GM12801 (cell line): ENCODE results near the gene C6orf52.

Experiments used
- CTCF ChIP-seq: IDR thresholded peaks from one replicate; pipeline ENCODE4 v1.5.1; 2011; ENCODE audit warnings: control low read depth; ENCODE audit not compliant: insufficient read length; ENCODE audit errors: extremely low read depth

C6orf52 gene

DNA sequence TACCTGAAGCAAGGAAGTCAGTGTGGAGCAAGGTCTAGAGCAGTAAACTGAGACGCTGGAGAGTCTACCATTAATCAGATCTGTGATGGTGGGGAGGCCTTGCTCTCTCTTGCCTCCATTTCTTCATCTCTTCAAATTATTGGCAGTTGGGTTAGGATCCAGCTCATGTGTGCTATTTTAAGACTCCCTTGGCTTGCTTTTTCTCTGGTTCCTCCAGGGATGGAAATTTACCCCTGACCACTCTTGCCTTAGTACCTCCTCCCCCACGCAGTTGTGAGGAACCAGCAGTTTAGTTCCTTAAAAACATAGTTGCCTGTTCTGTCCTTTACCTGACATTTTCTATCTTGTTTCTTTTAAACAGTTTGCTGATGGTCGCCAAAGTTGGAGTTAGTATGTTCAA is 35.8 kb upstream of the C6orf52 start:
- TF ChIP-seq CTCF, result no peak

GRCh38 chr6:10725716-10726115 is 31.3 kb upstream of the C6orf52 start:
- TF ChIP-seq CTCF, result no peak

DNA sequence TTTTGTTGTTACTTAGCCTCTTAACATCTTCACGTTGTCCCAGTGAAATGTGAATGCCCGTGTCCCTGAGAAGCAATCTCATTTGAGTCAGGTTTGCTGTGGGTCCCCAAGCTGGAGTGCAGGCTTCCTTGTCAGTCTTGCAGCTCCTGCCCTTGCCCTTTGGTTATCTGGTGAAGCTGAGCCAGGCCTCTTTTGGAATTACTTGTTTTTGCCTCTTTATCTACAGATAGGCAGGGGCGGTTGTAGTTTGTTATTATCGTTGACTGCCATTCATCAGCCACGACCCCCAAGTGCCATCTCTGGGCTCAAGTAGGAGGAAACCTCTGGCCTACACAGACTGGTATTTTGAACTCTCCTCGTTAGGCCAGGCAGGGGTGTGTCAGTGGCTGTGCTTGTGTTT is 30.6 kb upstream of the C6orf52 start:
- no peak for TF ChIP-seq CTCF

DNA sequence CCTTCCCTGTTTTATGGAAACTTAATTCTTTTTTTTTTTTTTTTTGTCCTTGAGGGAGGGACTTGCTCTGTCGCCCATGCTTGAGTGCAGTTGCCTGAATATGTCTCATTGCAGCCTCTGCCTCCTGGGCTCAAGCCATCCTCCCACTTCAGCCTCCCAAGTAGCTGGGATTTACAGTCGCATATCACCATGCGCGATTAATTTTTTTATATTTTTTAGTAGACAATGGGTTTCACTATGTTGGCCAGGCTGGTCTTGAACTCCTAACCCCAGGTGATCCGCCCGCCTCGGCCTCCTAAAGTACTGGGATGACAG is 29.1 kb upstream of the C6orf52 start:
- TF ChIP-seq CTCF, result no peak

DNA sequence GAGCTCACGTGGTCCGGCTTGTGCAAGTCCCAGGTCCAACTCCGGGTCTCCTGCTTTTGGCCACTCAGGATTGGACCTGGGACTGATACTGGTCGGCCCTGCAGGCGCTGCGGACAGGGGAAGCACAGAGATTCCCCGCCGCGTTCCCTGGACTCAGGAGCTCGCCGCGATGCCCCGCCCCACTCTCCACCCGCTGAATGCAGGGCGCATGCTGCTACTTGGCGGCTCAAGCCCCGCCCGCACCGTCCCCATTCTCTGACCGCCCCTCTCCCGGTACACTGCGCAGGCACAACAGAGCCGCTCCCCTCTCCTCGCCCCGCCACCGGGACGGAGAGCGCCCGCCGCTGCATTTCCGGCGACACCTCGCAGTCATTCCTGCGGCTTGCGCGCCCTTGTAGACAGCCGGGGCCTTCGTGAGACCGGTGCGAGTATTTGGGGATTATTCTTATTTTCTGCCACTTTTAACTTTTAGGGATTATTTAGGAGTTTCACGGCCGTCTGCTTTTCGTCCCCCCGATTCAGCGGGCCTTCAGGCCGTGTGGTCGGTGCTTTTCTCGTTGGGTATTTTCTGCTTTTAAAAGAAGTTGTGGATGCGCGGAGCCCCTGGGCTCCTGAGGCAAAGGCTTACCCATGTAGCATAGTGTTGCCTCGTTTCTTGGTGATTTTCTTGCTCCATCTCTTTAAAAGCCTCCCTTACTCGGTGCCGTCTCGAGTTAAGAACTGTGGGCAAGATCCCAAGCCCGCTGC is 28.6 kb upstream of the C6orf52 start, which contains the start of gene TMEM14C:
Gene TMEM14C, plus strand, starts transcription at position 251 of the 747 bp plus-strand sequence. CDS start 1,544 bp downstream, outside the sequence.
- TF ChIP-seq CTCF, result no peak

DNA sequence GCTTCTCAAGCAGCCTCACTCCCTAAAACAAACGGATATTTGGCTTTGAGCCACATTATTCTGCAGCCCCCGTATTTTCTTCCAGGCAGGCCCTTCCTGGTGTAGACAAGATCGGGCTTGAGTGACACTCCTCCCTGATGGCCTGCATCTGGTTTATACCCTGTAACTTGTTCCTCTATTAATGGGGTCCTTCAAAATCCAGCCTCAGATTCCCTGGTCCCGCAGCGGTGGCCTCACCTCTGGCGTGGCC is 28.1 kb upstream of the C6orf52 start:
- no peak for TF ChIP-seq CTCF

DNA sequence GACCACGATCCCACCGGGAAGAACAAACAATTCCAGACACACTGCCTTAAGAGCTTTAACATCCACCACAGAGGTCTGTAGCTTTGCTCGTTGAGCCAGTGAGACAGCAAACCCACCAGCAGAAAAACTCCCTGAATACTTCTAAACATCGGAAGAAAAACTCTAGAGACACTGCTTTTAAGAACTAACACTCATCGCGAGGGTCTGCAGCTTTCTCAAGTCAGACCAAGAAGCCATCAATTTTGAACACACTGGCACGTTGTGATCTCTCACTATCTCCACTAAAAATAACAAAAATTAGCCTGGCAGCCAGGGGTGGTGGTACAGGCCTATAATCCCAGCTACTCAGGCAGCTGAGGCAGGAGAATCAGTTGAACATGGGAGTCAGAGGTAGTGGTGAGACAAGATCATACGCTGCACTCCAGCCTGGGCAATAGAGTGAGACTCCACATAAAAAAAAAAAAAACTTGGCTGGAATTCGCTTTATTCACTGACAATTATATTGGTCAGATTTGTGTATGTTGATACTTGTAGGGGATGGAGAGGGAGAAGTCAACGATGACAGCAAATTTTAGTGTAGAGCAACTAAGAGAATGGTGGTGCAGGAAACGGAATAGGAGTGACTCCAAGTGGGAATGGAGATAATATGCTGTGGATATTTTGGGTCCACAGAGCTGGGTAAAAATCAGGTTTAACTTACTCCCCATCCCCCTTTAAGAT is 27.6 kb upstream of the C6orf52 start:
- TF ChIP-seq CTCF, result no peak
